ENCODE data around the gene CHAD.

DNA sequence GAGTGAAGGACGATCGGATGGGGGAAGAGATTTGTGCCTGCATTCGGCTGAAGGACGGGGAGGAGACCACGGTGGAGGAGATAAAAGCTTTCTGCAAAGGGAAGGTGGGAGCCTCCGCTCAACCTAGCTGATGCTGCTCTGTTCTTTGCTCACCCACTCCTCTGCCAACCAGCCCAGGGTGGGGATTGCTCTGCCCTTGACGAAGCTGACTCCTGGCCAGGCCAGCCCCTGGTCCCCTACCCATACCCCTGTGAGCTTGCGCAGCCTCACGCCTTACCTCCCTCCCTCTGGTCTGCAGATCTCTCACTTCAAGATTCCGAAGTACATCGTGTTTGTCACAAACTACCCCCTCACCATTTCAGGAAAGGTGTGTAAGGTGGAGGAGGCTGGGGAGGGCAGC lies 5.2 kb upstream of the CHAD start:
- no peak for TF ChIP-seq CTCF (IDR thresholded peaks at IDR 0.05)
- no peak for TF ChIP-seq MXI1 (IDR thresholded peaks at IDR 0.05; ENCODE audit: low read depth, low read length)
